Measurements from ENCODE around the gene CPPED1. TPM values are rescaled to one million over a fixed set of nuclear protein-coding genes. Genes with fewer than 3 reads are reported as not detected.

Gene CPPED1
- total and polyA plus RNA-seq, 7 donors: 2.7 to 6.1 (median 3.5) TPM

- H3K36me3 ChIP-seq (ENCODE audit: insufficient read depth in 1 of 2, low read depth in 1 of 2): no peaks in the 10 kb centered on the region
- 84 to 90% (median 85%) methylated on average over 6 of the region's 6 CpGs for WGBS, 3 donors
- no peaks in the 10 kb centered on the region for H3K4me1 ChIP-seq
- H3K9me3 ChIP-seq: no peaks in the 10 kb centered on the region
- ATAC-seq (no peak), DNase-seq (no peak)
- no peak for TF ChIP-seq CTCF (IDR thresholded peaks at IDR 0.05)
- intact Hi-C loops (cut with DNase I): no loop called here
- H3K4me3 ChIP-seq: no peak overlapping the region
- H3K27ac ChIP-seq: no peak overlapping the region
- H3K27me3 ChIP-seq (ENCODE audit: insufficient read depth in 3 of 3, low read length in 2 of 3): no peaks in the 10 kb centered on the region
Observed at GRCh38 chr16:12688951-12689850, 114.5 kb downstream of the CPPED1 start.

- DNase-seq (no peak), ATAC-seq (no peak)
- Histone ChIP-seq H3K4me1 (no peaks in the 10 kb centered on the region), H3K9me3 (no peaks in the 10 kb centered on the region), H3K27ac (no peak overlapping the region), H3K27me3 (ENCODE audit: insufficient read depth in 3 of 3, low read length in 2 of 3) (no peaks in the 10 kb centered on the region), H3K36me3 (ENCODE audit: insufficient read depth in 1 of 2, low read depth in 1 of 2) (no peaks in the 10 kb centered on the region), H3K4me3 (no peak overlapping the region)
- TF ChIP-seq CTCF (IDR thresholded peaks at IDR 0.05): no peak
- intact Hi-C loops (cut with DNase I): no loop called here
- 47 to 55% (median 52%) methylated on average over 5 of the region's 5 CpGs for WGBS, 3 donors
Observed at GRCh38 chr16:12685806-12686205, 117.9 kb downstream of the CPPED1 start.

GRCh38 chr16:12682432-12683165, 121.1 kb downstream of the CPPED1 start:
- no peak overlapping the region for H3K27ac ChIP-seq
- ATAC-seq: no peak
- TF ChIP-seq CTCF (IDR thresholded peaks at IDR 0.05): no peak
- no peaks in the 10 kb centered on the region for H3K36me3 ChIP-seq (ENCODE audit: insufficient read depth in 1 of 2, low read depth in 1 of 2)
- no peaks in the 10 kb centered on the region for H3K4me1 ChIP-seq
- 67 to 71% (median 69%) methylated on average over 11 of the region's 11 CpGs for WGBS, 3 donors
- intact Hi-C loops (cut with DNase I): no loop called here
- peaks cover 8% of the 10 kb centered on the region for H3K9me3 ChIP-seq
- no peaks in the 10 kb centered on the region for H3K27me3 ChIP-seq (ENCODE audit: insufficient read depth in 3 of 3, low read length in 2 of 3)
- H3K4me3 ChIP-seq: no peak overlapping the region
- no peak for DNase-seq

- no peak overlapping the region for H3K27ac ChIP-seq
- ATAC-seq: no peak
- no peak overlapping the region for H3K4me3 ChIP-seq
- intact Hi-C loops (cut with DNase I): no loop called here
- TF ChIP-seq CTCF (IDR thresholded peaks at IDR 0.05): no peak
- DNase-seq: no peak
- H3K27me3 ChIP-seq (ENCODE audit: insufficient read depth in 3 of 3, low read length in 2 of 3): no peaks in the 10 kb centered on the region
- WGBS, 3 donors: 56 to 61% (median 57%) methylated on average over 7 of the region's 7 CpGs
- no peaks in the 10 kb centered on the region for H3K4me1 ChIP-seq
- H3K36me3 ChIP-seq (ENCODE audit: insufficient read depth in 1 of 2, low read depth in 1 of 2): no peaks in the 10 kb centered on the region
- peaks cover 8% of the 10 kb centered on the region for H3K9me3 ChIP-seq
Observed at GRCh38 chr16:12681653-12682052, 122.0 kb downstream of the CPPED1 start.

Data from psoas muscle (tissue), 8 donors.